ENCODE results near the gene RNASE1. TPM values are rescaled to one million over a fixed set of nuclear protein-coding genes. Genes with fewer than 3 reads are reported as not detected.

Gene RNASE1
- total RNA-seq, 1 experiment from 2014 or later = not detected

DNA sequence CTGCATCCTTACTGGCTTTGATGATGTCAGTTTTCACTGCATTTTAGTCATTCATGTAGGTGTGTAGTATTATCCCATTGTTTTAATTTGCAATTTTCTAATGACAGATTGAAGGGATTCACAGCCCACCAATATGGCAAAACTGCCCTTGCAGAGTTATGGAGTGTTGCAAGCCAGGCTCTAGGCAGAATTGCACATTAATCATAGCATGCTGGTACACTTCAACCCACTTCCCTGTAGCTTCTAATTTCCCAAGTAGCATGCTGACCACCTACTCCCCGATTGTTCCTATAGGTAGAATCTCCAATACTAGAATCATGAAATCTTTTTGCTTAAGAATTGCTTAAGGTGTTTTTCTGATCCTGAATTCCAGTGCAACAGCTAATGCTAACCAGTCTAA is 26.7 kb downstream of the RNASE1 start:
- TF ChIP-seq, protein P1, sequence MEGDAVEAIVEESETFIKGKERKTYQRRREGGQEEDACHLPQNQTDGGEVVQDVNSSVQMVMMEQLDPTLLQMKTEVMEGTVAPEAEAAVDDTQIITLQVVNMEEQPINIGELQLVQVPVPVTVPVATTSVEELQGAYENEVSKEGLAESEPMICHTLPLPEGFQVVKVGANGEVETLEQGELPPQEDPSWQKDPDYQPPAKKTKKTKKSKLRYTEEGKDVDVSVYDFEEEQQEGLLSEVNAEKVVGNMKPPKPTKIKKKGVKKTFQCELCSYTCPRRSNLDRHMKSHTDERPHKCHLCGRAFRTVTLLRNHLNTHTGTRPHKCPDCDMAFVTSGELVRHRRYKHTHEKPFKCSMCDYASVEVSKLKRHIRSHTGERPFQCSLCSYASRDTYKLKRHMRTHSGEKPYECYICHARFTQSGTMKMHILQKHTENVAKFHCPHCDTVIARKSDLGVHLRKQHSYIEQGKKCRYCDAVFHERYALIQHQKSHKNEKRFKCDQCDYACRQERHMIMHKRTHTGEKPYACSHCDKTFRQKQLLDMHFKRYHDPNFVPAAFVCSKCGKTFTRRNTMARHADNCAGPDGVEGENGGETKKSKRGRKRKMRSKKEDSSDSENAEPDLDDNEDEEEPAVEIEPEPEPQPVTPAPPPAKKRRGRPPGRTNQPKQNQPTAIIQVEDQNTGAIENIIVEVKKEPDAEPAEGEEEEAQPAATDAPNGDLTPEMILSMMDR (IDR thresholded peaks at IDR 0.05; ENCODE audit: unreplicated experiment) = no peak
- H3K36me3 Mint-ChIP-seq (ENCODE audit: insufficient read depth, unreplicated experiment) = no peaks in the 10 kb centered on the region
- H3K4me3 Mint-ChIP-seq (ENCODE audit: unreplicated experiment) = no peak overlapping the region
- intact Hi-C loops (cut with micrococcal nuclease) = no loop called here
- peaks cover 31% of the 10 kb centered on the region for H3K27me3 Mint-ChIP-seq (ENCODE audit: insufficient read depth, unreplicated experiment)
- H3K9me3 Mint-ChIP-seq (ENCODE audit: unreplicated experiment) = no peaks in the 10 kb centered on the region
- no peak for DNase-seq (ENCODE audit: unreplicated experiment)
- no peak overlapping the region for H3K27ac Mint-ChIP-seq (ENCODE audit: low read depth, unreplicated experiment)
- POLR2A ChIA-PET = no interaction called here
- H3K4me1 Mint-ChIP-seq (ENCODE audit: insufficient read depth, unreplicated experiment) = no peaks in the 10 kb centered on the region
- no TSS peak for BruUV-seq (replicated peaks)
- CTCF ChIA-PET = interaction anchor here (0.5 to 0.7 kb wide), 3 partner anchors 22 to 1550 kb away, joined by 3 read pairs; no protein-coding TSS in a partner anchor

DNA sequence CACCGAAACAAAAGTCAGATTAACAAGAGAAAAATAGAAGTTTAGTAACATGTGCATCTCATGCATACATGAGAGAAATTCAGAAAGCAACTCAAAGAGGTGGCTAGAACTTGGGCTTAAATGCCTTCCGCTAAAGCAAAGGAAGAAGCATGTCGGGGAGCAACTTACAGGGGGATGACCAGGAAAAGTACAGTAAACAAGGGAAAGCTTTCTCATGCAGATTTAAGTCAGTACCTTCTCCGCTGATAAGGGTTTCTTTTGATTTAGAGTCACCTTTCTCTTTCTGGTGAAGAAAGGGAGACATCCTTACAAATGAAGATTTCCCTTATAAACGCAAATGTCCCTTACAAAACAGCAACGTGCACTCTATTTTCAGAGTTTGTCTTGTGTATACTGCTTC is 27.6 kb downstream of the RNASE1 start:
- no TSS peak for BruUV-seq (replicated peaks)
- Mint-ChIP-seq H3K4me1 (ENCODE audit: insufficient read depth, unreplicated experiment) (no peaks in the 10 kb centered on the region), H3K36me3 (ENCODE audit: insufficient read depth, unreplicated experiment) (no peaks in the 10 kb centered on the region), H3K27me3 (ENCODE audit: insufficient read depth, unreplicated experiment) (peaks cover 40% of the 10 kb centered on the region), H3K4me3 (ENCODE audit: unreplicated experiment) (no peak overlapping the region), H3K9me3 (ENCODE audit: unreplicated experiment) (no peaks in the 10 kb centered on the region), H3K27ac (ENCODE audit: low read depth, unreplicated experiment) (no peak overlapping the region)
- POLR2A ChIA-PET = no interaction called here
- CTCF ChIA-PET = no interaction called here
- intact Hi-C loops (cut with micrococcal nuclease) = no loop called here
- TF ChIP-seq, protein P1 (IDR thresholded peaks at IDR 0.05; ENCODE audit: unreplicated experiment) = no peak
- DNase-seq (ENCODE audit: unreplicated experiment) = no peak

DNA sequence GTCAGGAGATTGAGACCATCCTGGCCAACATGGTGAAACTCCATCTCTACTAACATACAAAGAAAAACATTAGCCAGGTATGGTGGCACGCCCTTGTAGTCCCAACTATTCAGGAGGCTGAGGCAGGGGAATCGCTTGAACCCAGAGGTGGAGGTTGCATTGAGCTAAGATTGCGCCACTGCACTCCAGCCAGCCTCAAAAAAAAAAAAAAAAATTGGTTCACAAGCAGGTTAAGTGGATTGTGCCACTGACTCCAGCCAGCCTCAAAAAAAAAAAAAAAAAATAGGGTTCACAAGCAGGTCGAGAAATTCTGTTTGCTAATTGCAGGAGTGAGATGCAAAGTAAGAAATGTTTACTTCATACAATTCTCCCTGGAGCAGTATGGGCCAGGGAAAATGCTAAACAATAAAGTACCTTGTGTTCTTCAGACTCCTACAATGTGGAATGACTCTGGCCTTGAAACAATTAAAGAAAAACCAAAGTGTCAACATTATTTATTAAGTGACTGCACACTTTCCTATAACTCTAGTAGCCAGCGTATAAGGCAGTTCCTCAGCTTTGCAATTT is 28.3 kb downstream of the RNASE1 start:
- intact Hi-C loops (cut with micrococcal nuclease) = no loop called here
- ChIA-PET CTCF (interaction anchor here (0.6 to 0.8 kb wide), 2 partner anchors 24 to 56 kb away, joined by 3 read pairs; no protein-coding TSS in a partner anchor), POLR2A (no interaction called here)
- Mint-ChIP-seq H3K27me3 (ENCODE audit: insufficient read depth, unreplicated experiment) (peaks cover 47% of the 10 kb centered on the region), H3K9me3 (ENCODE audit: unreplicated experiment) (no peaks in the 10 kb centered on the region), H3K4me1 (ENCODE audit: insufficient read depth, unreplicated experiment) (no peaks in the 10 kb centered on the region), H3K4me3 (ENCODE audit: unreplicated experiment) (no peak overlapping the region), H3K36me3 (ENCODE audit: insufficient read depth, unreplicated experiment) (no peaks in the 10 kb centered on the region), H3K27ac (ENCODE audit: low read depth, unreplicated experiment) (no peak overlapping the region)
- DNase-seq (ENCODE audit: unreplicated experiment) = no peak
- TF ChIP-seq, protein P1 (IDR thresholded peaks at IDR 0.05; ENCODE audit: unreplicated experiment) = no peak
- BruUV-seq (replicated peaks) = no TSS peak

DNA sequence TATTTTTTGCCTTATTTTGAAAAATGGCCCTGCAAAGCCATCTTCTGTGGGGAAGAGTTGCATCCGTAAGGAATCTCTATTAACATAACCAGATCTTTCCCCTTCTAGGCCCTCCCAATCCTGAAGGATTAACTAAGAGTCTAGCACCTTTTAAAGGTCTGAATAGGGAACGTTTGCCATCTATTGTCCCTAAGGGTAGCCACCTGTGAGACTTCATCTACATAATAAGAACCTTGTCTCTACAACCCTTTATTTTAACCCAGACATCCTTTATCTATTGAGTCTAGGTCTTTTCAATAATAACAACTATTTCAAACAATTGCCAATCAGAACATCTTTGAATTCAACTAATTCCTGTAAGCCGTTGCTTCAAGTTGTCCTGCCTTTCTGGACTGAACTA is 30.0 kb downstream of the RNASE1 start:
- no peaks in the 10 kb centered on the region for H3K9me3 Mint-ChIP-seq (ENCODE audit: unreplicated experiment)
- no peak overlapping the region for H3K27ac Mint-ChIP-seq (ENCODE audit: low read depth, unreplicated experiment)
- no peak overlapping the region for H3K4me3 Mint-ChIP-seq (ENCODE audit: unreplicated experiment)
- ChIA-PET CTCF (interaction anchor here (0.7 kb wide), 1 partner anchor 34 kb away, joined by 3 read pairs; no protein-coding TSS in a partner anchor), POLR2A (no interaction called here)
- no peaks in the 10 kb centered on the region for H3K4me1 Mint-ChIP-seq (ENCODE audit: insufficient read depth, unreplicated experiment)
- no peaks in the 10 kb centered on the region for H3K36me3 Mint-ChIP-seq (ENCODE audit: insufficient read depth, unreplicated experiment)
- TF ChIP-seq, protein P1 (IDR thresholded peaks at IDR 0.05; ENCODE audit: unreplicated experiment) = no peak
- intact Hi-C loops (cut with micrococcal nuclease) = no loop called here
- BruUV-seq (replicated peaks) = no TSS peak
- peaks cover 48% of the 10 kb centered on the region for H3K27me3 Mint-ChIP-seq (ENCODE audit: insufficient read depth, unreplicated experiment)
- no peak for DNase-seq (ENCODE audit: unreplicated experiment)
